Prostate gland (tissue), 2 donors: Measurements from ENCODE around the gene DGCR8. TPM values are rescaled to one million over a fixed set of nuclear protein-coding genes. Genes with fewer than 3 reads are reported as not detected.

Experiments used
- DNase-seq: peaks from one replicate; pipeline ENCODE4 v3.0.0-alpha.2; 2019; ENCODE audit warnings: low spot score
- H3K27ac ChIP-seq, 2 donors: fragments of 200-600 bp; sonication (generic); 2 replicates each; pipeline ENCODE4 v1.5.1; 2017 to 2019
- H3K27me3 ChIP-seq: fragments of 200-600 bp; sonication (generic); replicated peaks from 2 replicates; pipeline ENCODE4 v1.5.1; 2019; ENCODE audit not compliant: insufficient read depth
- H3K36me3 ChIP-seq, 2 donors: fragments of 200-600 bp; sonication (generic); 1 replicate in 1 of 2; 2 replicates in 1 of 2; pipeline versions ENCODE4 v1.5.1 to v1.8.1; 2017 to 2019
- H3K4me1 ChIP-seq: fragments of 200-600 bp; sonication (generic); replicated peaks from 2 replicates; pipeline ENCODE4 v1.5.1; 2019
- H3K4me3 ChIP-seq, 2 donors: fragments of 200-600 bp; sonication (generic); 2 replicates each; pipeline ENCODE4 v1.5.1; 2017 to 2019
- H3K9me3 ChIP-seq: fragments of 200-600 bp; sonication (generic); 2 replicates; pipeline ENCODE4 v1.5.1; 2017
- POLR2A ChIP-seq: fragments of 450-650 bp; IDR thresholded peaks from one replicate; pipeline ENCODE4 v1.6.1; 2016; ENCODE audit warnings: antibody characterized with exemption, mild to moderate bottlenecking
- POLR2AphosphoS5 ChIP-seq: sonication (generic); formaldehyde crosslinking; IDR thresholded peaks from one replicate; pipeline ENCODE4 v1.6.1; 2017; ENCODE audit warnings: antibody characterized with exemption
- WGBS: methylation state at CpG from one replicate; pipeline ENCODE4 v1.1.5; 2018; 5-methylcytosine and 5-hydroxymethylcytosine counted together
- intact Hi-C: fragments of 100-400 bp; cut with DNase I; formaldehyde crosslinking; loops from one replicate; pipeline ENCODE4 v1.14.2; 2022
- total RNA-seq, 2 donors: library from RNA; depleted of rRNA; stranded (reverse); fragments of >200 nt; gene quantifications; one replicate each; pipeline ENCODE4 v1.1.0, GENCODE V29; 2016
- TF ChIP-seq, protein P1 (sequence below), 4 experiments: fragments of 200-600 bp in 2 of 4; fragments of 450-650 bp in 2 of 4; sonication (generic) in 2 of 4; IDR thresholded peaks; 1 replicate in 3 of 4; 2 replicates in 1 of 4; pipeline ENCODE4 v1.5.1; 2016 to 2019; ENCODE audit warnings: antibody characterized with exemption in 4 of 4, mild to moderate bottlenecking in 2 of 4, moderate library complexity in 2 of 4

The DGCR8 gene
- total RNA-seq, 2 donors from 2014 or later = 20.9 to 47.6 TPM

DNA sequence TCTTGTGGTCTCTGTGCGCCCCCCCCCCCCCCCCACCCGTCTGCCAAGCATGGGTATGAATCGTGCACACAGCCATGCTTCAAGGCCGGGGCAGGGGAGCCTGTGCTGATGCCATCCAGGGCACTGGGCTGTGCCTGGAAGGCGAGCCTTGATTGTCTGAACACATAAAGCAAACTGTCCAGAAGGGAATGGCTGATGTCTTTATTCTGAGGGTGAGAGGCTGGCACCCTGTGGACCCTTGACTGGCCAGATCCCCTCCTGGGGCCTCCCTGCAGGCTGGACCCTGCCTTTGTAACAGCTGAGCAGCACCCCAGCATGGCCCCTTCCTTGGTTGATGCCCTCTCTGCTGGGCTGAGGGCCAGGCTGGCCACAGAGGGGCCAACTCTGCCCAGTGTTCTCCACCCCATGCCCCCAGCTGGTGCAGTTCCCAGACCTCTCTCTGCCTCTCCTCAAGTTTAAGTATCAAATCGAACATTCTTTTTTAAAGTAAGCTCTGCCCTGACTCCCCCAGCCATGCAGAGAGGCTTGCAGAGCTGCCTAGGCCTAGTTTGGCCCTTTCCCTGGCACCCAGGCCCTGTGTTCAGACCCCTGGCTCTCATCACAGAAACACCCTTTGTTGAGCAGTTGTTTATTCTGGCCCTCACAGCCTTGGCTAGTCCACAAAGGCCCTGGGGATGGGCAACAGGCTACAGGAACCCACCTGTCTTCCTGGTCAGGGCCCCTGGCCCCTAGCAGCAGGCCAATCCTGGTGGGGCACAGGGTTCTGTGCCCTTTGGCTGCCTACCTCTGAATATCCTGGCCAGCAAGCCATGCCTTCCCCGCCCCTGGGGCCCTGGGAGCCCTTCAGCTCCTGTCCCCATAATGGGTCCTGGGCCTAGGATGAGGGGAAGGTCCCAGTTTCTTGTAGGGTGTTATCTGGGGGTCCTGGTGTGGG is 31.9 kb downstream of the DGCR8 start:
- TF ChIP-seq, protein P1, sequence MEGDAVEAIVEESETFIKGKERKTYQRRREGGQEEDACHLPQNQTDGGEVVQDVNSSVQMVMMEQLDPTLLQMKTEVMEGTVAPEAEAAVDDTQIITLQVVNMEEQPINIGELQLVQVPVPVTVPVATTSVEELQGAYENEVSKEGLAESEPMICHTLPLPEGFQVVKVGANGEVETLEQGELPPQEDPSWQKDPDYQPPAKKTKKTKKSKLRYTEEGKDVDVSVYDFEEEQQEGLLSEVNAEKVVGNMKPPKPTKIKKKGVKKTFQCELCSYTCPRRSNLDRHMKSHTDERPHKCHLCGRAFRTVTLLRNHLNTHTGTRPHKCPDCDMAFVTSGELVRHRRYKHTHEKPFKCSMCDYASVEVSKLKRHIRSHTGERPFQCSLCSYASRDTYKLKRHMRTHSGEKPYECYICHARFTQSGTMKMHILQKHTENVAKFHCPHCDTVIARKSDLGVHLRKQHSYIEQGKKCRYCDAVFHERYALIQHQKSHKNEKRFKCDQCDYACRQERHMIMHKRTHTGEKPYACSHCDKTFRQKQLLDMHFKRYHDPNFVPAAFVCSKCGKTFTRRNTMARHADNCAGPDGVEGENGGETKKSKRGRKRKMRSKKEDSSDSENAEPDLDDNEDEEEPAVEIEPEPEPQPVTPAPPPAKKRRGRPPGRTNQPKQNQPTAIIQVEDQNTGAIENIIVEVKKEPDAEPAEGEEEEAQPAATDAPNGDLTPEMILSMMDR (IDR thresholded peaks at IDR 0.05) = no peak
- TF ChIP-seq POLR2A (no peak), POLR2AphosphoS5 (no peak)
- Histone ChIP-seq H3K36me3 (peaks cover 13 to 36% of the 10 kb centered on the region in 2 donors), H3K4me3 (no peak overlapping the region), H3K27ac (no peak overlapping the region), H3K27me3 (no peaks in the 10 kb centered on the region), H3K9me3 (no peaks in the 10 kb centered on the region), H3K4me1 (peaks cover 3% of the 10 kb centered on the region)
- WGBS = 79% methylated on average over 7 of the region's 7 CpGs
- DNase-seq = no peak
- intact Hi-C loops = no loop called here

DNA sequence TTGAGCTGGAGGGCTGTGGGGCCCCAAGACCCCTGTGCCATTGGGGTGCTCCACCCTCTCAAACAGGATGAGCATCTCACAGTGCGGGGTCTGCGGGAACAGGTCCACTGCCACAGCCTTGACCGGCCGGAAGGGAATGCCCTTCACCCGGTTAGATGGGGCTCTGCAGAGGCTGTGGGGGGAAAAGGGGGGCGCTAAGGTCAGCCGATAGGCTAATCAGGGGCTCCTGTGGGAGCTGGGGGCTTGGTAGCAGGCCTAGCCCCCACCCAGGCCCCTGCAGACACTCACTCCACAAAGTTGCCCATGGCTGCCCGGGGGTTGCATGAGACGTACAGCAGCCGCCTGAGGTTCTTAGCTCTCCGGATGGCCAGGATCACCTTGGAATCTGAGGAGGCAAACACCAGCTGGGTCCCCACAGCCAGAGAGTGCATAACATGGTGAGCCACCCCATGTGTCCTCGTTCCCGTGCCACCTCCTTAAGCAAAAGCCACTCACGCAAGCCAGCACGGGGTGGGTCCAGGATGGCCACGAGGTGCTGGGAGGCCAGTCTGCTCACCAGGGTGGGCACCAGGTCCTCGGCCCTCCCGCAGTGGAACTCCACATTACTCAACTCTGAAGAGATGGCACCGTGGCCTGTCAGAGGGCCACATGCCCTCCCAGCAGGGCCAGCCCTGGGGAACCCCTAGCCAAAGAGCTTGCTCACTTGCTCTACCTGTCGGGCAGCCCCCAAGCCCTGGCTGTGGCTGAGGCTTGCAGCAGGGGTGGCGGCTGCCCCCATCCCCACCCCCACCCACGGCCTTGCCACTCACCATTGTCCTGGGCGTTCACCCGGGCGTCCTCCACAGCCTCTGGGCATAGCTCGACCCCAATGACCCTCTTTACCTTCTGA is 32.8 kb downstream of the DGCR8 start:
- H3K9me3 ChIP-seq = no peaks in the 10 kb centered on the region
- peaks cover 3% of the 10 kb centered on the region for H3K4me1 ChIP-seq
- intact Hi-C loops = no loop called here
- no peak for DNase-seq
- no peak overlapping the region for H3K4me3 ChIP-seq
- TF ChIP-seq POLR2AphosphoS5 = no peak
- TF ChIP-seq, protein P1 (IDR thresholded peaks at IDR 0.05) = no peak
- no peak for TF ChIP-seq POLR2A
- H3K27ac ChIP-seq = no peak overlapping the region
- H3K27me3 ChIP-seq = no peaks in the 10 kb centered on the region
- WGBS = 81% methylated on average over 26 of the region's 26 CpGs
- H3K36me3 ChIP-seq = peaks cover 4 to 27% of the 10 kb centered on the region in 2 donors

DNA sequence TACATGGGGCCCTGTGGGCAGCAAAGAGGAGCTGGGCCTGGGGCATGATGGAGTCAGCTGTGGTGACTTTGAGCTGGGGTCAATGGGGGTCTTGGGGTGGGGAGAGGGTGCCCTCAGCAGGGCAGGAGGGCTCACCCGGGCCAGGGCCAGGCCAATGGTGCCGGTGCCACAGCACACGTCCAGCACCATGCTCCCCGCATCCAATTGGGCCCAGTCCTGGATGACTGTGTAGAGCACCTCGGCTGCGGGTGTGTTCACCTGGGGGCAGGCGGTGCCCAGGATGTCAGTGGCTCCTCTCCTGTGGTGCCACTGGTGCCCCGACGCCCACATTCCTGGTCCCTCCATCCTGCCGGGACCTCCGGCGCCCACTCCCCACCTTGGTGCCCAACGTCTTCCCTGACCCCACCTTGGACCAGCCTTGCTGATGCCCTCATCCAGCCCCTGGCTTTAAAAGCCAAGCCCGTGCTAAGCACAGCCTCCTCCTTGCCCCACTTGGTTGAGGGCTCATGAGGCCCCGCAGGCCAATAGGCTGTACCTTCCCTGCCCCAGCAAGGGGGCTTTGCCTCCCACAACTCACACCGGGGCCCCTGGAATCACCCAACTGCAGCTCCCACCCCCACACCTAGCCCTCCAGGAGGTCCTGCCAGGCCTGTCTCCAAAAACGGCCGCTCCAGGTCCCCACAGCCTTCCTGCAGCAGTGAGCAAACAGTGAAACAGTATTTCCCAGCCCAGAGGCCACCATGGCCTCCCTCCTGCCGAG is 33.7 kb downstream of the DGCR8 start:
- no peak overlapping the region for H3K27ac ChIP-seq
- H3K27me3 ChIP-seq = no peaks in the 10 kb centered on the region
- H3K4me1 ChIP-seq = peaks cover 3% of the 10 kb centered on the region
- WGBS = 88% methylated on average over 18 of the region's 19 CpGs
- DNase-seq = no peak
- H3K9me3 ChIP-seq = no peaks in the 10 kb centered on the region
- H3K4me3 ChIP-seq = no peak overlapping the region
- intact Hi-C loops = no loop called here
- peaks cover 0 to 21% of the 10 kb centered on the region in 2 donors for H3K36me3 ChIP-seq
- TF ChIP-seq POLR2A (no peak), POLR2AphosphoS5 (no peak)
- TF ChIP-seq, protein P1 (IDR thresholded peaks at IDR 0.05) = no peak

DNA sequence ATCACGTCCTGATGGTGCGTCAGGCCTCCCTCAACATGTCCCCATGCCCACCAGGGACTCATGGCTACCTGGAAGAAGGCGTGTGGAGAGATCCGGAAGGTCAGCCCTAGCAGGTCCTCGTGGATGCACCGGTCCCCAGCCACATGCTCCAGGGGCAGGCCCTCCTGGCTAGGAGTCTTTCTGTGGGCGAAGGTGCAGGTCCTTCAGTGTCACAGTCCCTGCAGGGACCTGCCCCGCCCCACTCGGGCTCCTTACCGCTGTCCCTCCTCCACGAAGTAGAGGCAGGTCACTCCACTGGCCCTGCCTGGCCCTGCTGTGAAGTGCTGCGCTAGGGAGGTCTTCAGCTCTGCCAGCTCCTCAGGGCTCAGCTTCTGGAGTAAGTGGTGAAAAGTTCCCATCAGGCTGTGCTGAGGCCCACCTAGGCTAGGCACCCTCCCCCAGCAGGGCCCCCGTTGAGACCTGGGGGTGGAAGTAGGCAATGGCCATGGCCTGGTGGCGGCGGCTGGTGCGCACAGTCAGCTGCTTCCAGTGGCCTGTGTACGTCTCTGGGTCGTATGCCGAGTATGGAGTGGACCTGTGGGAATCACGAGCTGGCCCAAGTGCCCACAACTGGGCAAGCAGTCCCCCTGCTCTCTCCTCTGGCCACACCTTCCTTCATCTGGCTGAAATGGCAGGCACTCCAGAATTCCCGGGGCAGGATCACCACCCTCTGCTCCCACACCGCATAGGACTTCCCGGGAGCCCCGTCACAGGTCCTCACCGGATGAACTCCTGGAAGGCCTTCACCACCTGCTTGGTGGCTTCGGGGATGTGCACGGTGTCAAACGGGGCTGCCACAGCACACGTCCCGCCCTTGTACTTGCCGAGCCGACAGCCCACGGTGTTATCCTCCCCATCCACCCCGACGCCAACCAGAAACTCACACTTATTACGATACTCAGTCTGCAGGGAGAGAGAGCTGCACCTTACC is 34.8 kb downstream of the DGCR8 start:
- no peak for DNase-seq
- Histone ChIP-seq H3K27ac (no peak overlapping the region), H3K36me3 (peaks cover 0 to 19% of the 10 kb centered on the region in 2 donors), H3K9me3 (no peaks in the 10 kb centered on the region), H3K27me3 (no peaks in the 10 kb centered on the region), H3K4me3 (no peak overlapping the region), H3K4me1 (peaks cover 3% of the 10 kb centered on the region)
- 92% methylated on average over 36 of the region's 36 CpGs for WGBS
- intact Hi-C loops = no loop called here
- TF ChIP-seq, protein P1 (IDR thresholded peaks at IDR 0.05) = no peak
